A549 treated with dexamethasone at 1 μM for 4 hours (cell line): ENCODE measurements around the gene CTSK. TPM values are rescaled to one million over a fixed set of nuclear protein-coding genes. Genes with fewer than 3 reads are reported as not detected.

ENCODE experiments used
- total RNA-seq: library from RNA; stranded (reverse); fragments of 200-300 nt; extraction: Qiagen RNA extraction; gene quantifications from 5 replicates; pipeline ENCODE4 v1.2.3, GENCODE V29; 2022

Gene CTSK
- 1.2 to 2.1 TPM (median 1.7 TPM) in 5 replicates for total RNA-seq

GRCh38 chr1:150808121-150808520, at the start of gene CTSK:
CTSK (minus strand) TSS chr1:150808260; CDS start chr1:150806805, 1,455 bp downstream.

GRCh38 chr1:150765296-150765976, 42.6 kb downstream of the CTSK start, which contains the start of gene CTSS:
CTSS (minus strand) TSS chr1:150765778; CDS start chr1:150764763, 1,015 bp downstream.

Other genes with a start within 250 kb of the CTSK start
- 243 to 346 TPM (median 312 TPM) in 5 replicates for gene MCL1, start 228.7 kb downstream of the CTSK start, total RNA-seq
- gene ENSA, start 178.6 kb downstream of the CTSK start, total RNA-seq: 124 to 160 TPM (median 137 TPM) in 5 replicates
- gene GOLPH3L, start 111.1 kb downstream of the CTSK start, total RNA-seq: 13.0 to 17.1 TPM (median 16.3 TPM) in 5 replicates
- gene HORMAD1, start 87.4 kb downstream of the CTSK start, total RNA-seq: 7.9 to 10.7 TPM (median 9.7 TPM) in 5 replicates
- 15.1 to 17.0 TPM (median 16.4 TPM) in 5 replicates for gene CTSS, start 42.5 kb downstream of the CTSK start, total RNA-seq
- gene ARNT, start 68.3 kb upstream of the CTSK start, total RNA-seq: 9.3 to 15.0 TPM (median 14.1 TPM) in 5 replicates
- not detected in 5 replicates for gene CTXND2, start 78.9 kb upstream of the CTSK start, total RNA-seq
- 21.6 to 27.7 TPM (median 24.1 TPM) in 5 replicates for gene SETDB1, start 118.1 kb upstream of the CTSK start, total RNA-seq
- 239 to 260 TPM (median 257 TPM) in 5 replicates for gene CERS2, start 166.6 kb upstream of the CTSK start, total RNA-seq
- gene ANXA9, start 174.0 kb upstream of the CTSK start, total RNA-seq: 0.71 to 1.2 TPM (median 0.89 TPM) in 5 replicates
- gene MINDY1, start 198.6 kb upstream of the CTSK start, total RNA-seq: 2.5 to 3.9 TPM (median 3.3 TPM) in 5 replicates
- 14.7 to 18.6 TPM (median 17.8 TPM) in 5 replicates for gene PRUNE1, start 200.2 kb upstream of the CTSK start, total RNA-seq
- 0.07 to 0.17 TPM (median 0.11 TPM) in 4 of 5 replicates, not detected in the other for gene BNIPL, start 228.3 kb upstream of the CTSK start, total RNA-seq
- gene C1orf56, start 239.5 kb upstream of the CTSK start, total RNA-seq: 5.6 to 8.1 TPM (median 6.4 TPM) in 5 replicates